Myocyte (in vitro differentiated cells): ENCODE results near the gene ZNF575. TPM values are rescaled to one million over a fixed set of nuclear protein-coding genes. Genes with fewer than 3 reads are reported as not detected.

Experiments
- DNase-seq: peaks from one replicate; pipeline ENCODE4 v3.0.0-alpha.2; 2012; ENCODE audit warnings: low read depth
- polyA plus RNA-seq: library from polyadenylated mRNA; unstranded; fragments of >200 nt; gene quantifications from one replicate; pipeline ENCODE4 v1.2.1, GENCODE V29; 2012; ENCODE audit warnings: missing spikeins
- total RNA-seq: library from RNA; depleted of rRNA; stranded (reverse); fragments of >200 nt; gene quantifications from 2 replicates; pipeline ENCODE4 v1.2.3, GENCODE V29; 2014

Gene ZNF575, protein sequence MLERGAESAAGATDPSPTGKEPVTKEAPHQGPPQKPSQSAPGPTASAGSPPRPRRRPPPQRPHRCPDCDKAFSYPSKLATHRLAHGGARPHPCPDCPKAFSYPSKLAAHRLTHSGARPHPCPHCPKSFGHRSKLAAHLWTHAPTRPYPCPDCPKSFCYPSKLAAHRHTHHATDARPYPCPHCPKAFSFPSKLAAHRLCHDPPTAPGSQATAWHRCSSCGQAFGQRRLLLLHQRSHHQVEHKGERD
- total RNA-seq, result not detected in 2 replicates
- 4.1 TPM for polyA plus RNA-seq

- peak; percentile 89 for DNase-seq
Measured at GRCh38 chr19:43532962-43533545, at the start of gene ZNF575. ZNF575 (plus strand) TSS chr19:43533188; CDS start chr19:43534423, 1,235 bp downstream.

GRCh38 chr19:43483281-43483680 lies 49.7 kb upstream of the ZNF575 start:
- DNase-seq, result no peak

DNA sequence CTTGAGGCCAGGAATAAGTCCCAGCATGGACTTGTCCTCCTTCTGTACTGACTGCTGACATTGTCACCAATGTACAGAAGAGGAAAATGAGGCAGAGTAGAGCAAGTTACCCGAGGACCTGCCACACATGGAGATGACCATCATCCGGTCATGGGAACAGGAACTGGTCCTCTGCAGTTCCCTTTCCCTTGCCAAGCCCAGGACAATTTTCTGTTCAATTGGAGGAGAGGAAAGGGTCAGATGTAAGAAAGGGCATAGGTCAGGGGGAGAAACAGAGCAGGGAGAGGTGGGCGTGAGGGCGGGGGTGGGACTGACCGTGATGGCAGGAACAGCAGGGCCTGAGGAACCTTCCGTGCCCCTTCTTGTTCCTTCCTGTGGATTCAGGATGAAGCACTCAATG lies 47.0 kb upstream of the ZNF575 start:
- DNase-seq, result no peak

DNA sequence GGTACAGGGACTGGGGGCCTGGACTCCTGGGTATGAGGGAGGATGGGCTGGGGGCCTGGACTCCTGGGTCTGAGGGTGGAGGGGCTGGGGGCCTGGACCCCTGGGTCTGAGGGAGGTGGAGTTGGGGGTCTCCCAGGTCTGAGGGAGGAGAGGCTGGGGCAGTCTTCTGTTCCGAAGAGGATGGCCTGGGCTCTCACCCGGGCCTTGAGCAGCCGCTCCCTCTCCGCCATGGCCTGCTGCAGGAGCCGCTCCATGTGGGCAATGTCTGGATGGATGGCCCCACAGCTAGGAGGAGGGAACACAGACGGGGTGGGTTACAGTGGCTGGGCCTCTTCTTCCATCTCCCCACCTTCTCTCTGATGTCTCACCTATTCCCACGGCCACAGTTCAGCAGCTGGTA lies 46.6 kb upstream of the ZNF575 start:
- DNase-seq, result no peak

DNA sequence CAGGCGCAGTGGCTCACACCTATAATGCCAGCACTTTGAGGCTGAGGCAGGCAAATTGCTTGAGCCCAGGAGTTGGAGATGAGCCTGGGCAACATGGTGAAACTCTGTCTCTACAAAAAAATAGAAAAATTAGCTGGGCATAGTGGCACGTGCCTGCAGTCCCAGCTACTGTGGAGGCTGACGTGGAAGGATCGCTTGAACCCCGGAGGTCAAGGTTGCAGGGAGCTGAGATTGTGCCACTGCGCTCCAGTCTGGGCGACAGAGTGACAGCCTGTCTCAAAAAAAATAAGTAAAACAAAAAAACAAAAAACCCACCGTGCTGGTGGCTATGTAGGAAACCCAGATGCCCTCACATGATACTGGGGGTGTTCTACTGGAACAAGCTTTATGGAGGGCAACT lies 44.8 kb upstream of the ZNF575 start:
- no peak for DNase-seq

DNA sequence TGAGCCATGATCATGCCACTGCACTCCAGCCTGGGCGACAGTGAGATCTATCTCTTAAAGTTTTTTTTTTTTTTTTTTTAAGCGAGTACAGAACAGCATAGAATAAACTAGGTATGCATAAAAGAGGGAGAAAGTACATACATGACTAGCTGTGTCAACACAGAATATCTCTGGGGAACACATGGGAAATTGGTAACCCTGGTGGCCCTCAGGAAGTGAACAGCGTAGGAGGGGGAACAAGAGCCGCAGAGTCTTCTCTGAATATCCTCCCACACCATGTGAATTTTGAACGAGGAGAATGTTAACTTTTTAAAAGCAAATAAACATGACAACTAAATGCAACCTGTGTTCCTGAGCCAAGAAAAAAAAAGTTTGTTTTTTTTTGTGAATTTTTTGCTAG lies 43.7 kb upstream of the ZNF575 start:
- DNase-seq, result no peak

- DNase-seq, result no peak
Measured at GRCh38 chr19:43489979-43490599, 42.9 kb upstream of the ZNF575 start.

- no peak for DNase-seq
Measured at GRCh38 chr19:43490759-43491158, 42.2 kb upstream of the ZNF575 start.

GRCh38 chr19:43495082-43495481 lies 37.9 kb upstream of the ZNF575 start:
- no peak for DNase-seq

DNA sequence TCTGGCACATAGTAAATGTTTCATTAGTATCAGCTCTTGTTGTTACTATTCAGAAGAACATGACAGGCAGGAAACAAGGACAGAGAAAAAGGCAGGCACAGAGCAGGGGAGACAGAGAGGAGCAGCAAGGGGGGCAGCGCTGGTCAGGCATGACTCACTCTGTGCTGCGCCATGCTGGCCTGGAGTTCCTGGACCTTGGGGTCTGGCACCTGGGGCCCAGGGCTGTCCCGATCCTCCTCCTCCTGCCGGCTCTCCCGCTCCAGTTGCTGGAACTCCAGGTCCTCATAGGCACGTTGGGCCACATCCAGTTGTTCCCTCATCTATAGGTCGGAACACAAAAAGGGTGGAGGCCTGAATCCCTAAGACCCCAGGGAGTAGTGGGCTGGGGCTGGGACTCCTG lies 36.0 kb upstream of the ZNF575 start:
- DNase-seq, result no peak

GRCh38 chr19:43498233-43498842 lies 34.6 kb upstream of the ZNF575 start:
- DNase-seq, result no peak

DNA sequence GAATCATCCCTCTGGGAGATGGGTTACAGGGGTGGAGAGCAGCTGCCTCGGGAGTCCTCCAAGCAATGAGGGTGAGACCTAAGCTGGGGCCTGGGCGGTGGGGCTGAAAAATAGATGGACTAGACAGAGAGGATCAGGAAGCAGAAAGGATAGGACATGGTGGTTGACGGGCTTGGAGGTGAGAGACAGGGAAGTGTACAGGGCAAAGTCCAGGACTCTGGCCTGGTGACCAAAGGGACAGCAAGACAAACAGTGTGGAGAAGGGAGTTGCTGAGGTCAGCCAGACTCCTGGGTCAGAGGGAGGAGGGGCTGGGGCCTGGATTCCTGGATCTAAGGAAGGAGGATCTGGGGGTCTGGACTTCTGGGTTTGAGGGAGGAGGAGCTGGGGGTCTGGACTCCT lies 33.9 kb upstream of the ZNF575 start:
- DNase-seq, result no peak

DNA sequence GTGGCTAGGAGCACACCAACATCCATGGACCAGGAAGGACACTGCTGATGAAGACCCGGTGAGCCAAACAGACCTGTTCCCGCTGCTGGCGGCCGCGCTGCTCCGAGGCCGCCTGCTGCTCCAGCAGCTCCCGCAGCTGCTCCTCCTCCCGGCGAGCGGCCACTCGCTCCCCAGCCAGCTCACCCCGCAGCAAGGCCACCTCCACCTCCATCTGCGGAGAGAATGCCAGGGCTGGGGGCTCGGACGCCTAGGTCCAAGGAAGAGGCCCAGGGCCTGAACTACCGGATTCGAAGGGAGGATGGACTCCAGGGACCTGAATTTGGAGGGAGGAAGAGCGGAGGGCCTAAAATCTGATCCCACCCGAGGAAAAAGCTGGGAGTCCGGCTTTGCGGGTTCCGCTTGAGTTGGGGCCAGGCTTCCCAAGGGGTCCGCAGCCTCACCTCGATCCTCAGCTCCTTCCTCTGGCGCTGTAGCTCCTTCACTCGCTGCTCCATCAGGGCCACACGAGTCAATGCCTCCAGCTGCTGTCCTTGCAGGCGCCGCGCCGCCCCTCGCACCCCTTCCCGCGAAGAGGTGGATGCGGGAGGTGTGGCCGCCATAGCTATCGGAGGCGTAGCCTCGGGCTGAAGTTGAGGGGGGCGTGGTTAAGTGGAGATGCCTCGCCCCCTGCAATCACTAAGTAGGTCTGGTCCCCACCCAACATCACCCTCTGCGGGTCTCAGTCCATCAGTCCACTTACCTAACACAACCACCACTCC lies 31.1 kb upstream of the ZNF575 start:
- no peak for DNase-seq

DNA sequence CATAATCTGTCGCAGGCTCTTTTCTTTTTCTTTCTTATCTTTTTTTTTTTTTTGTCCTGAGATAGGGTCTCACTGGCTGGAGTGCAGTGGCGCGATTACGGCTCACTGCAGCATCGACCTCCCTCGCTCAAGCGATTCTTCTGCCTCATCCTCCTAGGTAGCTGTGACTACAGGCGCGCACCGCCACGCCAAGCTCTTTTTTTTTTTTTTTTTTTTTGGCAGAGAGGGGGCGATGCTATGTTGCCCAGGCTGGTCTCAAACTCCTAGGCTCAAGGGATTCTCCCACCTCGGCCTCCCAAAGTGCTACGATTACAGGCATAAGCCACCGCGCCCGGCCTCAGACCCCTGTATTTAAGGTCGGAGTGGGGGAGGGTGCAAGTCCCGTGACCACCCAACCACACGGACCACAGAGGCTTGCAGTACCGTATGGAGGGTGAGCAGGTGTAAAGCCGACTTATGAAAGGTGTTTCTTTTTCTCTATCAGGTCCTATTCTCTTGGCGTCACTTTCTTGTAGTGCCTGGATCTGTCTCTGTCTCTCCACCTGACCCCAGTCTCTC lies 30.5 kb upstream of the ZNF575 start:
- no peak for DNase-seq

- peak; percentile 96 for DNase-seq
Measured at GRCh38 chr19:43503501-43504425, 29.2 kb upstream of the ZNF575 start.

DNA sequence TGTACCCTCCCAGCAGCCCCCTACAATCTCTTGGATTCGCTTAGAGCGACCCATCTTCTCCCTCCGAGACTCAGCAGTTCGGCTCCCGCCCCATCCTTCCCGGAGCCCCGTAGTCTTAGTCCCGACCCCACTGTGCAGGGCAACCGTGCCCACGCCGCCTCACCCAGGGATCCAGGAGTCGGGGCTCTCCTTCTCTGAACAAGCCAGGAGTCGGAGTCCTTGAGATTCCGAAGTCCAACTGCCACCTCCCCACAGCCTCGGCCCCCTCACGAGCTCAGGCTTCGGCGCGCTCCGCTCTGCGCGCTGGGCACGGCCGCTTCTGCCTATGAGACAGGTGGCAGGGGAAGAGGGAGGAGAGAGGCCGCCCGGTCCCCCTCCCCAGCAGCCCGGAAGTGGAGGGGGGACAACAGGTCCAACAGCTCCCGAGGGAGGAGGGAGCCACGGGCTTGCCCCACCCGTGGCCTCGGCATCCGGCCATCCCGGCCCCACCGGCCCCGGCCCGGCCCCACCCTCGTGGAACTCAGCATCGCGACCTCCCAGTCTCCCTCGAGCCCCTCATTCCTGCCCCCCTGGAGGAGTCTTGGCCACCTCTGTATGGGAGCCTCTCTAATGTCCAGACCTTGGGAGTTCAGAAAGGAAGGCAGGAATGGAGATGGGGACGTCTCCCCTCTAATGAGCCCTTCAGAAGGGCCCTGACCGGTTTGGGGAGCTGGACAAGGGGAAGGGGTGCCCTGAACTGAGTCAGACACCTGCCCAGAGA lies 28.4 kb upstream of the ZNF575 start, which contains the start of gene PHLDB3:
Gene PHLDB3 (minus strand): TSS at position 321 of the 760 bp plus-strand sequence. CDS start 628 bp downstream, outside the sequence.
- peak; percentile 45 for DNase-seq

DNA sequence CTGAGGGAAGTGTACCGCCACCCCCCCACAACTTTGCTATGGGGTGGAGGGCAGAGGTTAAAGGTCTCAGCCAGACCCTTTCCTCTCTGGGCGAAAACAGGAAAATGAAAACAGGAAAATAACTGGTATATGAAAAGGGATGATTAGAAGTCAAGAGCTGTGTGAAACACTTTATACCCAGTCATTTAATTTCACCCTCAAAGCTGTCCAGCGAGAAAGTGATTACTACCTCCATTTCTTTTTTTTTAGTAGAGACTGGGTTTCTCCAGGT lies 27.9 kb upstream of the ZNF575 start:
- no peak for DNase-seq

- no peak for DNase-seq
Measured at GRCh38 chr19:43505941-43506340, 27.0 kb upstream of the ZNF575 start.

DNA sequence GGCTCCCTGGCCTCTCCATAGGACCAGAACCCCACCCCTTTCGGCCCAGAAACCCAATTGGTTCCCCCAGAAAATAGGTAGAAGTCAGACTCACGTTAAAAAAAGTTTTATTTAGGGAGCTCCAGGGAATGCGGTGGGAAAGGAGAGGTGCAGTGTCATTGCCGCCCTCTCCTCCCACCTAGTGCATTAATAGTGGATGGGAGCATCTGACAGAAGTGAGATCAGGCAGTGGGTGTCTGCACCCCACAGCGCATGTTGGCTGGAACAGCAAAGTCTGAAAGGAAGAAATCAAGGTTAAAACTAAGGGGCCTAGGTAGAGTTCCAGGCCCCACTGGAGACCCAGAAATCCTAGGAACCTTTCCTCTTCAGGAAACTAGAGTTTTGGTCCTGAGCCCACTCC lies 26.4 kb upstream of the ZNF575 start:
- DNase-seq, result no peak

- no peak for DNase-seq
Measured at GRCh38 chr19:43507880-43508279, 25.1 kb upstream of the ZNF575 start.
